Non-pigmented ciliary epithelial cell (primary cell): ENCODE data around the gene SLC35E3.
"Not testable (repeated sequence)": the region's sequence is repeated elsewhere in the genome, so short reads cannot be mapped to it uniquely, and the experiment has no call there.

Experiments used
- DNase-seq: peaks from one replicate; pipeline ENCODE4 v3.0.0-alpha.2; 2010; ENCODE audit warnings: low read depth

Gene SLC35E3

DNA sequence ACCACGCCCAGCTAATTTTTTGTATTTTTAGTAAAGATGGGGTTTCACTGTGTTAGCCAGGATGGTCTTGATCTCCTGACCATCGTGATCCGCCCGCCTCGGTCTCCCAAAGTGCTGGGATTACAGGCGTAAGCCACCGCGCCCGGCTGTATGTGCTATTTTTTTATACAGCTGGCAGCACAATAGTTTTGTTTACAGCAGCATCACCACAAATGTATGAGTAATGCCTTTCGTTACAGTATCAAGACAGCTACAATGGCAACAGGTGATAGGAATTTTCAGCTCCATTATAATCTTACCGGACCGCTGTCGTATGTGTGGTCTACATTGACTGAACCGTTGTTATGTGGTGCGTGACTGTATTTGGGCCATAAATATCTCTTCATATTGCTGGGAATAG lies 50.4 kb downstream of the SLC35E3 start:
- no peak for DNase-seq

DNA sequence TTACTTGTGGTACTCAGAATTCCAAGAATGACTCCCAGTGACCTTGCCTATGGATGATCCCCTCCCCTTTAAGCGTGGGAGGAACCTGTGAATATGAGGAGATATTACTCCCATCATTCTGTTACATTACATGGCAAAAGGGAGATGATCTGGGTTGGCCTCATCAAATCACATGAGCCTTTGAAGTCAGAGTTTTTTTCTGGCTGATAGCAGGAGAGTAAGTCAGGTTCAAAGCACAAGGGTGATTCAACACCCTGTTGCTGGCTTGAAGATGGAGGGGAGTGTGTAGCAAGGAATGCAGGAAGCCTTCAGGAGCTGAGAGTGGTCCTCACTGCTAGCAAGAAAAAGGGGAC lies 52.9 kb downstream of the SLC35E3 start:
- DNase-seq = no peak

DNA sequence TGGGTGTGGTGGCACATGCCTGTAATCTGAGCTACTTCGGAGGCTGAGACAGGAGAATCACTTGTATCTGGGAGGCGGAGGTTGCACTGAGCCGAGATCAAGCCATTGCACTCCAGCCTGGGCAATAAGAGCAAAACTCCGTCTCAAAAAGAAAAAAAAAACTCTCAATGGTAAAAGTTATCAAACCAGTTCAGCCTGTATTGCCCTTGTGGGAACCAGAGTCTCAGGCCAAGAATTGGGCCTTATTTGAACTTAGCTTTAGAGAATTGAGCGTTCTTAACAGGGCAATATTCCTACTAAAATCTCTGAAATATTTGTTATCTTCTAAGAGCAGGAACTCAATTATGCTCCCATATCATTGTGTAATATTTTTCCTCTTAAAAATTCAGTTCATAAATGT lies 54.3 kb downstream of the SLC35E3 start:
- DNase-seq = no peak

DNA sequence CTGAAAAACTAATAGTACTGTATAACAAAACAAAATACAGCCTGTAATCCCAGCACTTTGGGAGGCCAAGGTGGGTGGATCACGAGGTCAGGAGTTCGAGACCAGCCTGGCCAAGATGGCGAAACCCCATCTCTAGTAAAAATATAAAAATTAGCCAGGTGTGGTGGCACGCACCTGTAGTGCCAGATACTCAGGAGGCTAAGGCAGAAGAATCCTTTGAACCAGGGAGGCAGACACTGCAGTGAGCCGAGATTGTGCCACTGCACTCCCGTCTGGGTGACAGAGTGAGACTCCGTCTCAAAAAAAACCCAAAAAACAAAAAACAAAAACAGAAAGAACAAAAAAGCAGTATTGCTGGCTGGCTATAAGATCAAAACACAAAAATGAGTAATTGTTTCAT lies 55.1 kb downstream of the SLC35E3 start:
- not testable (repeated sequence) for DNase-seq

DNA sequence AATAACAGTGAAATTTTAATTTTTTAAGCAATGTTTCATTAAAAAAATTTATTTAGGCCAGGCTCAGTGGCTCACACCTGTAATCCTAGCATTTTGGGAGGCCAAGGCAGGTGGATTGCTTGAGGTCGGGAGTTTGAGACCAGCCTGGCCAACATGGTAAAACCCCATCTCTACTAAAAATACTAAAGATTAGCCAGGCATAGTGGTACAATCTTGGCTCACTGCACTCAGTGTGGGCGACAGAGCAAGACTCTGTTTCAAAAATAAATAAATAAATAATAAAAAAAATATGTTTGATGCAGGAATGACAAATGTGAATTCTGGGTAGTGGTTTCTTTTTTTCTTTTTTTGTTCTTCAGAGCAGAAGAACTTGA lies 56.4 kb downstream of the SLC35E3 start:
- not testable (repeated sequence) for DNase-seq

DNA sequence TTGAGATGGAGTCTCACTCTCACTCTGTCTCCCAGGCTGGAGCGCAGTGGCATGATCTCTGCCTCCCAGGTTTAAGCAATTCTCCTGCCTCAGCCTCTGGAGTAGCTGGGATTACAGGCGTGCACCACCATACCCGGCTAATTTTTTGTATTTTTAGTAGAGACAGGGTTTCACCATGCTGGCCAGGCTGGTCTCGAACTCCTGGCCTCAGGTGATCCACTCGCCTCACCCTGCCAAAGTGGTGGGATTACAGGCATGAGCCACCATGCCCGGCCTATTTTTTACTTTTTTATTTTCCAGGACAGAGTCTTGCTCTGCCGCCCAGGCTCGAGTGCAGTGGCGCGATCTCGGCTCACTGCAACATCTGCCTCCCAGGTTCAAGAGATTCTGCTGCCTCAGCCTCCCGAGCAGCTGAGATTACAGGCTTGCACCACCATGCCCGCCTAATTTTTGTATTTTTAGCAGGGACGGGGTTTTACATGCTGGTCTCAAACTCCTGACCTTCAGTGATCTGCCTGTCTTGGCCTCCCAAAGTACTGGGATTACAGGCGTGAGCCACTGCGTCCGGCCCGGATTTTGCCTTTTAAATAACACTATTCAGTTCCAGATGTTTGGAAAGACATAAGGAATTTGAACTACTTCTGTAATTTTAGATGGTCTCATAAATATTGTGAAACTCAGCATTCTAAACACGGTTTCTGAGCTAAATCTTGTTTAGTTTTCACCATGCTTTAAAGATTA lies 57.1 kb downstream of the SLC35E3 start:
- DNase-seq = not testable (repeated sequence)

DNA sequence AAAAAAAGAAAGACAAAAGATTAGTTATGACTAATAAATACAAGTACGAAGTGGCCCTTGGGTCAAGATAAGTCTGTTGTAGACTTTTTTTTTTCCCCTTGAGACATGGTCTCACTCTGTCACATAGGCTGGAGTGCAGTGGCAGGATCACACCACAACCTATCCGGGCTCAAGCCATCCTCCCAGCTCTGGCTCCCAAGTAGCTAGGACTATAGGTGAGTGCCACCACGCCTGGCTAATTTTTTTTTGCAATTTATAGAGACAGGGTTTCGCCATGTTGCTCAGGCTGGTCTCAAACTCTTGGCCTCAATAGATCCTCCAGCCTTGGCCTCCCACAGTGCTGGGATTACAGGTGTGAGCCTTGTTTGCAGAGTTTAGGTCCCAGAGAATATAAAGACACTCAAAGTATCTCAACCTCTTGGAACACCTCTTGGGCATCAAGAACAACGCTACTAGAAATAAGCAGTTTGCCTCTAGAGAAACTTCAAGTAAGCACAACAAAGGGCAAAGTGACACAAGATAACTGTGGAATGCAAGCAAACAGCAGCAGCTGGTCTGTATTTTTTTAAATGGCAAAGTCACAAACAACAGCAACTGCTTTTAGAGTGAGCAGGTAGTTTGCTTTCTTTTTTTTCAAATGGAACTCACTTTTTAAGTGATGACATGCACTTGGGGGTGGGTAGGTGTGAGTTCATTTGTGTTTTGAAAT lies 58.1 kb downstream of the SLC35E3 start:
- no peak for DNase-seq

DNA sequence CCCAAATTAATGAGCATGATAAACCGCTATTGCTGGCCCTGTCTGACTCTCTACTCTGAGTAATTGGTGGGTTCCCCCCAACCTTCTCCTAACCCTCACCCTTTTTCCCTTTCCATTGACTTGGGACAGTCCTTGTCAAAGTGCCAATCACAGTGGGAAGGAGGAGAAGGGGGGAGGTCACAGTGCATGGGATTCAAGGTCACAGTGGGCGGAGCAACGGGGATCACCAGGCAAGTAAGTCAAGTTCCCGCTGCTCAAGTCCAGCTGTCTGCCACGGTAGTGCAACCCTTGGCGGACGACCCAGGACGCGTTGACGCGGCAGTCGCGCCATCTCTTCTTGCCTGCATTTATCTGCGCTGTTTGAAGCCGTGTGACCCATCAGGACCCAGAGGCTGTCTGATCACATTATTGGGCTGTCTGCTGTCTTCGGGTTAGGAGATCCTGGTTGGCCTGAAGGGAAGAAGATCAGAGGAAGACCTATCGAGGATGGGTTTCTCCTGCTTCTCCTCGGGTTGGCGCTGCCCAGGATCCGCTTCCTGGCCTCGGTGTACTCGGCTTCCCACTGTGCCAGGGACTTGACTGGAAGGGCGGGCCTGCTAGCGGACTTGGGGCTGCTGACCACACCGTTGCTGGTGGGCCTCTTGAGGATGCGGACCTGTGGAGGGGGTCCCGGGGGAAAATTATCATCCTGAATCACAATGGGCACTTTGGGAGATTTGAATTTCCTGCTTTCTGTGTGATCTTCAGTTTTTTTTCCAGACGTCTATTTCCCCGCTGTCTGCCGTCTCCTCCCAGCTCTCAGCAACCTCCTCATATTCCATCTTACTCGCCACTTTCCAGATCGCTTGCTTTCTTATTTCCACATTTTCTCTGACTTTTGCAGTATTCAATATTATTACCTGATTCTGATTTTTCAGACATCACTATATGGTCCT lies 58.9 kb downstream of the SLC35E3 start:
- DNase-seq = no peak

DNA sequence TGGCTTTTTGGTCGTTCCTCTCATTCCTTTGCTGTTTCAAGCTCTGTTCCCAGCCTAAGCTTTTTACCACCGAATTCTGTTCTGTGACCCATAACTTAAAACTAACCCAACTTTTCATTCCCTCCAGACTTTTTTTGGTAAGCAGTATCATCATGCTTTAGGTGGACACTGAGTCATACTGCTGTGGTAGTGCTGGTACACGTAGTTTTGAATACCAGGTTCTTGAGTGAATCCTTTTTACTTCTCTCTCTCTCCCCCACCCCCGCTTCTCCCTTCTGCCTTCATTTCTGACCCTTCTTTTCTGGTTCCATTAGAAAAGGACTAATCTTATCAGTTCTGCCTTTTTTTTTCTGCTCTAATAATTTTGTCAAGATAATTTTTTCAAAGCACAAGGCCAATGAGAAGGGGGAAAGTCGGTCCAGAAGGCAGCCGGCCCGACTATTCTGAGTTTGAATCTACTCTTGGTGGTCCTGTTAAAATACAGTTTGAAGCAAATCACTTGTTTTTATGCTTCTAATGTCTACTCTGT lies 59.7 kb downstream of the SLC35E3 start:
- DNase-seq = no peak

DNA sequence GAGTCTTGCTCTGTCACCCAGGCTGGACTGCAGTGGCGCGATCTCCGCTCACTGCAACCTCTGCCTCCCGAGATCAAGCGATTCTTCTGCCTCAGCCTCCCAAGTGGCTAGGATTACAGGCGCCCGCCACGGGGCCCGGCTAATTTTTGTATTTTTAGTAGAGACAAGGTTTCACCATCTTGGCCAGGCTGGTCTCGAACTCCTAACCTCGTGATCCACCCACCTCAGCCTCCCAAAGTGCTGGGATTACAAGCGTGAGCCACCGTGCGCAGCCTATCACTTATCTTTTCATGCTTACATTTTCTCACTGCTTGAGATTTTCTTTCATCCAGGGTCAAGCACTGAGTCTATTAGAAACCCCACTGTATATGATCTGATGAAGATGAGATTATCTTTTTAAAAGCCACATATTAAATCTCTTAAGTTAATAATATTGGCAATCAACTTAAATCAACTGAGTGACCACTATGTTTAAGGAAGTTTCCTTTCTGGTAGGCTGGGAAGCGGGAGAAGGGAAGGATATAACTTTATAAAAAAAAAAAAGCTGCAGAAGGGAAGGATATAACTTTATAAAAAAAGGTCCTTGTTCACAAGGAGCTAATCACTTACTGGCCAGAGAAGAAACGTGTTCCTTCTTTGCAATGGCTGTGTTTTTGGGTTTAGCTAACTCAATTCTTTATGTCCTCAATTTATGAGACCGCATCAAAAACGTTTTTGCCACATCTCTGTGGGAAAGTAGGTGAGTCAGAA lies 60.7 kb downstream of the SLC35E3 start:
- DNase-seq = no peak

DNA sequence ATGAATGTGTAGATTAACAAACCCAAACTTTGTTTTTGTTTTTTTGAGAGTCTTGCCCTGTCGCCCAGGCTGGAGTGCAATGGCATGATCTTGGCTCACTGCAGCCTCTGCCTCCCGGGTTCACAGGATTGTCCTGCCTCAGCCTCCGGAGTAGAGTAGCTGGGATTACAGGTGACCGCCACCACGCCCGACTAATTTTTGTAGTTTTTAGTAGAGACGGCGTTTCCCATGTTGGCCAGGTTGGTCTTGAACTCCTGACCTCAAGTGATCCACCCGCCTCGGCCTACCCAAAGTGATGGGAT lies 61.2 kb downstream of the SLC35E3 start:
- DNase-seq = not testable (repeated sequence)

DNA sequence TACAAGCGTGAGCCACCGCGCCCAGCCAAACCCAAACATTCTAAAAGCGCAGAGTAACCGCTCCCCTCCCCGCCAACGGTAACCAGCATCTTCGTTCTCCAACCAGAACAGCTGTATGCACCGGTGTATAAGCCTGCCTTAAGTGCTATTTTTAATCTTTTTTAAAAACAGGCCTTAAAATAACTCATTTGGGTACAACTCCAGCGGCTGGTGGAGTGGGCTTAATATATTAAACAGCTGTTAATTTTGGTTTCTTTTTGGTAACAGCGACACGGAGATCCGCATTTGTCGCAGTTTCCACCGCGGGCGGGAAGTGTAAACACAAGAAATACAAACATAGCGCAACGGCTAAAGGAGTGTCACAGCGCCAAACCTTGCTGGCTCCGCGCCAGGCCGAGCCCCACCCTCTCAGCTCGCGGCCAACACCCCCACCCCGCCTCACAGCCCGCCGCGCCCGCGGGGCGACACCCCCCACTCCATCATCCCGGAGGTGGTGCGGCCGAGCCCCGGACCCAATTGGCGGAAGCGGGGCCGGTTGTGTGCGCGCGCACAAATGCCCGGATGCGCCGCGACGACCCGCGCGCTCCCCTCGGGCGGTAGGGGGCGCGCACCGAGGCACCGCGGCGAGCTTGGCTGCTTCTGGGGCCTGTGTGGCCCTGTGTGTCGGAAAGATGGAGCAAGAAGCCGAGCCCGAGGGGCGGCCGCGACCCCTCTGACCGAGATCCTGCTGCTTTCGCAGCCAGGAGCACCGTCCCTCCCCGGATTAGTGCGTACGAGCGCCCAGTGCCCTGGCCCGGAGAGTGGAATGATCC lies 61.8 kb downstream of the SLC35E3 start, which contains the start of gene MDM2:
MDM2 (plus strand) TSS at position 602 of the 812 bp plus-strand sequence. CDS start 301 bp downstream, outside the sequence.
- DNase-seq = no peak

DNA sequence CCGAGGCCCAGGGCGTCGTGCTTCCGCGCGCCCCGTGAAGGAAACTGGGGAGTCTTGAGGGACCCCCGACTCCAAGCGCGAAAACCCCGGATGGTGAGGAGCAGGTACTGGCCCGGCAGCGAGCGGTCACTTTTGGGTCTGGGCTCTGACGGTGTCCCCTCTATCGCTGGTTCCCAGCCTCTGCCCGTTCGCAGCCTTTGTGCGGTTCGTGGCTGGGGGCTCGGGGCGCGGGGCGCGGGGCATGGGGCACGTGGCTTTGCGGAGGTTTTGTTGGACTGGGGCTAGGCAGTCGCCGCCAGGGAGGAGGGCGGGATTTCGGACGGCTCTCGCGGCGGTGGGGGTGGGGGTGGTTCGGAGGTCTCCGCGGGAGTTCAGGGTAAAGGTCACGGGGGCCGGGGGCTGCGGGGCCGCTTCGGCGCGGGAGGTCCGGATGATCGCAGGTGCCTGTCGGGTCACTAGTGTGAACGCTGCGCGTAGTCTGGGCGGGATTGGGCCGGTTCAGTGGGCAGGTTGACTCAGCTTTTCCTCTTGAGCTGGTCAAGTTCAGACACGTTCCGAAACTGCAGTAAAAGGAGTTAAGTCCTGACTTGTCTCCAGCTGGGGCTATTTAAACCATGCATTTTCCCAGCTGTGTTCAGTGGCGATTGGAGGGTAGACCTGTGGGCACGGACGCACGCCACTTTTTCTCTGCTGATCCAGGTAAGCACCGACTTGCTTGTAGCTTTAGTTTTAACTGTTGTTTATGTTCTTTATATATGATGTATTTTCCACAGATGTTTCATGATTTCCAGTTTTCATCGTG lies 62.6 kb downstream of the SLC35E3 start:
- peak; percentile 90 for DNase-seq

DNA sequence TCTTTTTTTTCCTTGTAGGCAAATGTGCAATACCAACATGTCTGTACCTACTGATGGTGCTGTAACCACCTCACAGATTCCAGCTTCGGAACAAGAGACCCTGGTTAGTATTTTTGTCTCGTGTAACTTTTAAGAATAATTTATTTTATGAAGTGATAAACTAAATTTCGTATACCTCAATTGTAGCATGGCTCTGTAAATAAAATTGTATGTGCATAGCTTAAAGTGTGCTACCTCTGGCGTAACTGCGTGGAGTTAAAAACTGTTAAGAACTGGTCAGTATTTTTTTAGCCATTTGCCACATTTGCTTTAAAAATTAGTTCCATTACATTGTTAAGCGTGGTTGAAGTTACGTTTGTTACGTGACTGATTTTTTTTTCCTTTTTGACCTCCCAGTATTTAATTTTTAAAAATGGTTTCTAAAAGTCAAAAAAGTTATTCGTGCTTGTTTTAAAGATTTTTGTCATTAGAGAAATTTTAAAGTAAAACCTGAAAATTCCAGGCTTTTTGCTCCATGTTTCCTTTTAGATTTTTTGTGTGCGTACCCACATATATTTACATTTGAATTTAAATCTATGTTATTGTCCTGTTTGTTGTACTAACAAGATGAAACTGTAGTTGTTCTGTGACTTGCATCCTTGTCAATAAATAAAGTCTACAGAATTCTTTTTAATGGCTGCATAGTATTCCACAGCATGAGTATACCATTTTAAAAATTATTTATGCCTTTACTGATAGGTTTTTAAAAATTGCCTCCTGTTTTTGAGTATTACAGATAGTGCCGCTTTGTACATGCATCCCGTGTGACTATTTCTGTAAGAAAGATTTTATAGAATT lies 63.4 kb downstream of the SLC35E3 start:
- DNase-seq = no peak

DNA sequence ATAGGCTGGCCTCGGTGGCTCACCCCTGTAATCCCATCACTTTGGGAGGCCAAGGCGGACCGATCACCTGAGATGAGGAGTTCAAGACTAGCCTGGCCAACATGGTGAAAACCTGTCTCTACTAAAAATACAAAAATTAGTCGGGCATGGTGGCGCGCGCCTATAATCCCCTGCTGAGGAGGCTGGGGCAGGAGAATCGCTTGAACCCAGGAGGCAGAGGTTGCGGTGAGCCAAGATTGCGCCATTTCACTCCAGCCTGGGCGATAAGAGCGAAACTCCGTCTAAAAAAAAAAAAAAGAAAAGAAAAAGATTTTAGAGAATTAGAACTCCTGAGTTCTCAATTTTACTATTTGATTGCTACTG lies 64.0 kb downstream of the SLC35E3 start:
- DNase-seq = not testable (repeated sequence)

DNA sequence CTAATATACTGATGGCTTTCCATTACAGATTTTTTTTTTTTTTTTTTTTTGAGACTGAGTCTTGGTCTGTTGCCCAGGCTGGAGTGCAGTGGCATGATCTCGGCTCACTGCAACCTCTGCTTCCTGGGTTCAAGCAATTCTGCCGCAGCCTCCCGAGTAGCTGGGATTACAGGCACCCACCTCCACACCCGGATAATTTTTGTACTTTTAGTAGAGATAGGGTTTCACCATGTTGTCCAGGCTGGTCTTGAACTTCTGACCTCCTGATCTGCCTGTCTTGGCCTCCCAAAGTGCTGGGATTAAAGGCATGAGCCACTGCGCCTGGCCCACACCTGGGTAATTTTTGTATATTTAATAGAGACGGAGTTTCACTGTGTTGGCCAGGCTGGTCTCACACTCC lies 65.6 kb downstream of the SLC35E3 start:
- not testable (repeated sequence) for DNase-seq

DNA sequence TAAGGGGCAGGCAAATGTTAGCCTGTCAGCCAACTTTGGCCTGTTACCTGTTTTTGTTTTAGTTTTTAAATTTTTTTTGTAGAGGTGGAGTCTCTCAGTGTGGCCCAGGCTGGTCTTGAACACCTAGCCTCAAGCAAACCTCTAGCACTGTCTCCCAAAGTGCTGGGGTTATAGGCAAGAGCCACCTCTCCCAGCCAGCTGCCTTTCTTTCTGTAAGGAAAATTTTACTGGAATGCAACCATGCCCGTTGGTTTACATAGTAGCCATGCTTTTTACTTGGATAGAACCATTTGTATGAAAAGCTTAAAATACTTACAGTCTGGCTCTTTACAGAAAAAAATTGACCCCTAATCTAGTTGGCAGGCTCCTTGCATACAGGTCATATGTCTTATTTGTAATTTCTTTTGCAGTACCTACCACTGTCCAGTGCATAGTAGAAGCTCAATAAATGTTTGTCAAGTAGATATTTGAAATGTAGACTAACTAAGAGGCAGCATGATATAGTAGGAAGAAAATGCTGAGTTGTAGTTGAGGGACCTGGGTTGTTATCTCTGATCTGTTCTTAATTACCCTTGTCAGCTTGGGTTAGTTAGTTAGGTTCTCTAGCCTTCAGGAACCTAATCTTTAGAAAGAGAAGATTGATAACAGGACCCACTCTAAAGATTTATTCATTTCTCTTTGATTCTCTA lies 66.7 kb downstream of the SLC35E3 start:
- no peak for DNase-seq

DNA sequence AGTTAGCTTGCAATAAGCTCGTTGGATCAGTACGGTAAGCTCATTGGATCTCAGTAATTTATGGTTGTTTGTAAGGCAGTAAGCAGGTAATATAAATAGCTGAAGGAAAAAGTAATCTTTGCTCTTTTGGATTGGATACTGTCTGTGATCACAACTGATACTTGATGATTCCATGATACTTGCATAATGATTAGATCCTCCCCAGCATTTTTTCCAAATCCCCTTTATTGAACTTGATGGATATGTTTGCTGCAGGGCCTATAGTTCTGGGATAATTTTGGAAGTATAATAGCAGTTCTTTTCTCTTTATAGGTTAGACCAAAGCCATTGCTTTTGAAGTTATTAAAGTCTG lies 67.2 kb downstream of the SLC35E3 start:
- DNase-seq = no peak
